B cell (primary cell): ENCODE measurements around the gene APBA2. TPM values are rescaled to one million over a fixed set of nuclear protein-coding genes. Genes with fewer than 3 reads are reported as not detected.

Experiments used
- ATAC-seq: fragments of 200-7000 bp; cut with Tn5 transposase; one replicate; pipeline ENCODE4 v1.10.0; 2021; ENCODE audit warnings: low read depth, mild to moderate bottlenecking, moderate number of reproducible peaks, moderate library complexity
- CTCF ChIA-PET: fragments of 350-600 bp; sonication (Branson Sonifier 250); formaldehyde crosslinking; loops from one replicate; lab custom pipeline; 2021; ENCODE audit warnings: antibody characterized with exemption, inconsistent platforms; lab: Charles Lee
- POLR2A ChIA-PET: fragments of 350-600 bp; sonication (Branson Sonifier 250); formaldehyde crosslinking; loops from one replicate; lab custom pipeline; 2021; ENCODE audit warnings: antibody characterized with exemption; lab: Charles Lee
- DNase-seq: peaks from one replicate; pipeline ENCODE4 v3.0.0; 2013
- H2AFZ ChIP-seq: 2 replicates; pipeline ENCODE4 v1.6.1; 2012; ENCODE audit warnings: mild to moderate bottlenecking, low read depth, low read length; ENCODE audit not compliant: insufficient read depth, poor library complexity, severe bottlenecking
- H3K27ac ChIP-seq, 2 donors: 1 replicate in 1 of 2; 2 replicates in 1 of 2; pipeline ENCODE4 v1.5.1; 2012 to 2013; ENCODE audit warnings: low read length in 2 of 2, mild to moderate bottlenecking in 2 of 2, moderate library complexity in 1 of 2
- H3K27me3 ChIP-seq, 4 experiments: fragments of 200-600 bp in 1 of 4; sonication (generic) in 1 of 4; replicated peaks in 1 of 4; 1 replicate in 2 of 4; 2 replicates in 2 of 4; pipeline versions ENCODE4 v1.6.1 to v1.7.0; 2013 to 2016; ENCODE audit warnings: low read length in 3 of 4, mild to moderate bottlenecking in 2 of 4, mixed read lengths in 1 of 4, moderate library complexity in 1 of 4; ENCODE audit not compliant: insufficient read depth in 4 of 4, control insufficient read depth in 3 of 4; ENCODE audit errors: control extremely low read depth in 1 of 4
- H3K36me3 ChIP-seq, 2 experiments: replicated peaks in 1 of 2; 1 replicate in 1 of 2; 2 replicates in 1 of 2; pipeline versions ENCODE4 v1.6.1 to v1.7.1; 2013; ENCODE audit warnings: low read length in 1 of 2; ENCODE audit not compliant: insufficient read depth in 2 of 2, control insufficient read depth in 1 of 2; ENCODE audit errors: control extremely low read depth in 1 of 2, extremely low read depth in 1 of 2
- H3K4me1 ChIP-seq, 2 donors: fragments of 200-600 bp in 1 of 2; sonication (generic) in 1 of 2; 1 replicate in 1 of 2; 2 replicates in 1 of 2; pipeline versions ENCODE4 v1.5.1 to v1.6.1; 2013 to 2017; ENCODE audit warnings: low read length in 2 of 2; ENCODE audit not compliant: control insufficient read depth in 2 of 2, insufficient read depth in 2 of 2
- H3K4me2 ChIP-seq: replicated peaks from 2 replicates; pipeline ENCODE3; 2012; ENCODE audit warnings: mild to moderate bottlenecking, low read depth, low read length; ENCODE audit not compliant: poor library complexity, severe bottlenecking
- H3K4me3 ChIP-seq, 5 experiments: fragments of 200-600 bp in 1 of 5; sonication (generic) in 1 of 5; 1 replicate in 3 of 5; 2 replicates in 2 of 5; pipeline versions ENCODE4 v1.5.1 to v1.7.0; 2011 to 2016; ENCODE audit warnings: low read length in 4 of 5, mild to moderate bottlenecking in 4 of 5, low read depth in 2 of 5, control low read depth in 1 of 5, moderate library complexity in 1 of 5; ENCODE audit not compliant: insufficient read depth in 1 of 5; ENCODE audit errors: control extremely low read depth in 1 of 5, extremely low read depth in 1 of 5
- H3K79me2 ChIP-seq: fragments of 200-600 bp; sonication (generic); one replicate; pipeline ENCODE4 v1.6.0; 2016; ENCODE audit warnings: low read length; ENCODE audit not compliant: control insufficient read depth, insufficient read depth
- H3K9ac ChIP-seq: fragments of 200-600 bp; sonication (generic); 2 replicates; pipeline ENCODE4 v1.6.1; 2017; ENCODE audit warnings: mild to moderate bottlenecking, low read length, moderate library complexity
- H3K9me3 ChIP-seq, 3 donors: one replicate each; pipeline versions ENCODE4 v1.6.1 to v1.7.1; 2013; ENCODE audit warnings: low read length in 2 of 3; ENCODE audit not compliant: control insufficient read depth in 2 of 3, insufficient read depth in 1 of 3; ENCODE audit errors: control extremely low read depth in 1 of 3
- H4K20me1 ChIP-seq: 2 replicates; pipeline ENCODE4 v1.6.0; 2012; ENCODE audit warnings: mild to moderate bottlenecking, low read length; ENCODE audit not compliant: insufficient read depth, control insufficient read depth, poor library complexity, severe bottlenecking
- H3K27ac Mint-ChIP-seq: one replicate; pipeline ENCODE4 v1.8.0; 2021; ENCODE audit warnings: mixed read lengths
- H3K27me3 Mint-ChIP-seq: one replicate; pipeline ENCODE4 v1.8.0; 2021; ENCODE audit warnings: mixed read lengths
- H3K4me1 Mint-ChIP-seq: one replicate; pipeline ENCODE4 v1.8.0; 2021; ENCODE audit warnings: mixed read lengths
- H3K4me3 Mint-ChIP-seq: one replicate; pipeline ENCODE4 v1.8.0; 2021; ENCODE audit warnings: mixed read lengths
- H3K9me3 Mint-ChIP-seq: one replicate; pipeline ENCODE4 v1.8.0; 2022; ENCODE audit warnings: mixed read lengths; ENCODE audit not compliant: insufficient read depth
- EZH2 ChIP-seq: IDR thresholded peaks from 2 replicates; pipeline ENCODE4 v1.6.1; 2012; ENCODE audit warnings: borderline replicate concordance, low read depth, mild to moderate bottlenecking, moderate library complexity, low read length; ENCODE audit not compliant: insufficient read depth, poor library complexity, severe bottlenecking
- WGBS: methylation state at CpG from one replicate; pipeline ENCODE4 v1.1.5; 2013; ENCODE audit warnings: missing lambda C conversion rate; ENCODE audit not compliant: insufficient coverage; 5-methylcytosine and 5-hydroxymethylcytosine counted together
- intact Hi-C: fragments of 100-400 bp; cut with micrococcal nuclease; formaldehyde crosslinking; loops from one replicate; pipeline ENCODE4 v1.10.0; 2022
- polyA plus RNA-seq: library from polyadenylated mRNA; depleted of rRNA; stranded (reverse); fragments of >200 nt; gene quantifications from 2 replicates; pipeline ENCODE4 v1.2.3, GENCODE V29; 2012
- total RNA-seq, 2 donors: library from RNA; stranded (reverse); fragments of 120-200 nt in 1 of 2; gene quantifications; 1 replicate in 1 of 2; 2 replicates in 1 of 2; pipeline versions ENCODE4 v1.2.3 to v1.2.4, GENCODE V29; 2013 to 2022
- TF ChIP-seq, protein P1 (sequence below): fragments of 200-600 bp; IDR thresholded peaks from one replicate; pipeline ENCODE4 v1.8.0; 2022; ENCODE audit warnings: antibody characterized with exemption, mild to moderate bottlenecking

Gene APBA2
- total and polyA plus RNA-seq, 2 donors (not counting 1 experiment from before 2014, with no cell fraction given), result 0.19 TPM; not detected in 1

DNA sequence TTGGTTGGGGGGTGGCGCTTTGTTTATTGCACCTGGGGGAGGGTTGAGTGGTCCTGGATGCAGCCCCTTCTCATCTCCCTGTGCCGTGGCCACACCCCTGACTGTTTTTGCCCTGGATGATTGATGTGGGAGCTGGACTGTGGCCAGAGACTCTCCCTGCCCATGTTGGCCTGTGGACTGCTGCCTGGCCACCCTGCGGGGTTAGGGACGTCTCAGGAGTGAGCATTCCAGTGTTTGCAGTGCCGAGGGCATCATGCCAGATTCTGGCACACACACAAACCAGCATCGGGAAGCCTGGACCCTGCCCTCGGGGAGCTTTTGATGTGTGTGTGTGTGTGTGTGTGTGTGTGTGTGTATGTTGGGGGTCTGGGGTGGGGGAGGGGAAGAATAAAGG is 15.8 kb downstream of the APBA2 start:
- Histone ChIP-seq H3K4me3 (no peak overlapping the region), H3K4me2 (no peak overlapping the region), H3K4me1 (no peaks in the 10 kb centered on the region), H3K36me3 (no peaks in the 10 kb centered on the region), H3K9ac (no peak overlapping the region), H3K27me3 (no peaks in the 10 kb centered on the region), H3K27ac (no peak overlapping the region), H2AFZ (no peak overlapping the region), H3K79me2 (no peaks in the 10 kb centered on the region), H3K9me3 (peaks cover 0 to 4% (median 0%) of the 10 kb centered on the region in 3 donors), H4K20me1 (no peaks in the 10 kb centered on the region)
- no peaks in the 10 kb centered on the region for H3K9me3 Mint-ChIP-seq
- intact Hi-C loops, result no loop called here
- H3K4me1 Mint-ChIP-seq, result no peaks in the 10 kb centered on the region
- CTCF ChIA-PET, result no interaction called here
- no peak overlapping the region for H3K27ac Mint-ChIP-seq
- WGBS, result 94% methylated on average over 6 of the region's 7 CpGs
- no peak overlapping the region for H3K4me3 Mint-ChIP-seq
- no peak for TF ChIP-seq EZH2
- TF ChIP-seq, protein P1, sequence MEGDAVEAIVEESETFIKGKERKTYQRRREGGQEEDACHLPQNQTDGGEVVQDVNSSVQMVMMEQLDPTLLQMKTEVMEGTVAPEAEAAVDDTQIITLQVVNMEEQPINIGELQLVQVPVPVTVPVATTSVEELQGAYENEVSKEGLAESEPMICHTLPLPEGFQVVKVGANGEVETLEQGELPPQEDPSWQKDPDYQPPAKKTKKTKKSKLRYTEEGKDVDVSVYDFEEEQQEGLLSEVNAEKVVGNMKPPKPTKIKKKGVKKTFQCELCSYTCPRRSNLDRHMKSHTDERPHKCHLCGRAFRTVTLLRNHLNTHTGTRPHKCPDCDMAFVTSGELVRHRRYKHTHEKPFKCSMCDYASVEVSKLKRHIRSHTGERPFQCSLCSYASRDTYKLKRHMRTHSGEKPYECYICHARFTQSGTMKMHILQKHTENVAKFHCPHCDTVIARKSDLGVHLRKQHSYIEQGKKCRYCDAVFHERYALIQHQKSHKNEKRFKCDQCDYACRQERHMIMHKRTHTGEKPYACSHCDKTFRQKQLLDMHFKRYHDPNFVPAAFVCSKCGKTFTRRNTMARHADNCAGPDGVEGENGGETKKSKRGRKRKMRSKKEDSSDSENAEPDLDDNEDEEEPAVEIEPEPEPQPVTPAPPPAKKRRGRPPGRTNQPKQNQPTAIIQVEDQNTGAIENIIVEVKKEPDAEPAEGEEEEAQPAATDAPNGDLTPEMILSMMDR, result no peak
- POLR2A ChIA-PET, result no interaction called here
- ATAC-seq, result no peak
- no peak for DNase-seq
- H3K27me3 Mint-ChIP-seq, result no peaks in the 10 kb centered on the region

DNA sequence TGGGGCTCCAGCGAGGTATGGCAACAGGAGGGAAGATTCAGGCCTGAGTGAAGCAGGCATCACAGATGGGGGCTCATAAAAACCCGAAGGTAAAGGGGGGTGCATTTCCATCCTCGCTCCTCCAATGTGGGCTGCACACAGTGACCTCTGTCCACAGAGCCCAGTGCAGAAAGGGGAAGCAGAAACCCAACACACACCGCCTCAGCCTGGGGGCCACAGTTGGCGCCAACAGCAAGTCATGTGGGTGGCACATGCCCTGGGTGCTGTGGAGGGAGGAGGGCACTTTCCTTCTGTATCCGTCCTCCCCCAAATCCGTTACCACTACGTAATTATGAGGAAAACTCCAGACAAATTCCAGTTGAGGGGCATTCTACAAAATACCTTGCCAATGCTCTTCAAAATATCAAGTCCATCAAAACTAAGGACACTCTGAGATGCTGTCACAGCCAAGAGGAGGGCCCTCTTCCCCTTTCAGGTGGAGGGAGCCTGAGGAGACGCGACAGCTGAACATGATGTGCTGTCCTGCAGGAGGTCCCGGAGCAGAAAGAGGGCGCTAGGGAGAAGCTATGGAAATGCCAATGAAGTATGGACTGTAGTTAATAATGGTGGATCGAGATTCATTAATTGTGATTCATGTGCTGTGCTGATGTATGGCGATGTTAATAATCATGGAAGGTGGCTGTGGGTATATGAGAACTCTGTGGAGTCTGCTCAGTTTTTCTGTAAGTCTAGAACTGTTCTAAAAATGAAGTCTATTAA is 16.4 kb downstream of the APBA2 start:
- Mint-ChIP-seq H3K27ac (no peak overlapping the region), H3K27me3 (no peaks in the 10 kb centered on the region), H3K4me3 (no peak overlapping the region), H3K9me3 (no peaks in the 10 kb centered on the region), H3K4me1 (no peaks in the 10 kb centered on the region)
- no peaks in the 10 kb centered on the region for H3K36me3 ChIP-seq
- DNase-seq (no peak), ATAC-seq (no peak)
- ChIA-PET POLR2A (no interaction called here), CTCF (no interaction called here)
- no peak overlapping the region for H3K27ac ChIP-seq
- no peak for TF ChIP-seq EZH2
- TF ChIP-seq, protein P1, result no peak
- H3K27me3 ChIP-seq, result no peaks in the 10 kb centered on the region
- H3K4me2 ChIP-seq, result no peak overlapping the region
- intact Hi-C loops, result no loop called here
- H3K79me2 ChIP-seq, result no peaks in the 10 kb centered on the region
- no peak overlapping the region for H3K9ac ChIP-seq
- H4K20me1 ChIP-seq, result no peaks in the 10 kb centered on the region
- H2AFZ ChIP-seq, result no peak overlapping the region
- no peaks in the 10 kb centered on the region for H3K4me1 ChIP-seq
- 85% methylated on average over 11 of the region's 14 CpGs for WGBS
- no peak overlapping the region for H3K4me3 ChIP-seq
- H3K9me3 ChIP-seq, result peaks cover 0 to 4% (median 0%) of the 10 kb centered on the region in 3 donors
